Neuronal stem cell (in vitro differentiated cells): Measurements from ENCODE around the gene APOC1.
"Not testable (repeated sequence)": the region's sequence is repeated elsewhere in the genome, so short reads cannot be mapped to it uniquely, and the experiment has no call there.

Experiments used
- DNase-seq: peaks from one replicate; pipeline ENCODE4 v3.0.0-alpha.2; 2013; ENCODE audit warnings: low spot score
- H2AFZ ChIP-seq: one replicate; pipeline ENCODE4 v1.6.1; 2013; ENCODE audit warnings: mild to moderate bottlenecking, low read length, inconsistent platforms
- H2AK5ac ChIP-seq: 2 replicates; pipeline ENCODE4 v1.6.1; 2013; ENCODE audit warnings: low read depth, mild to moderate bottlenecking, inconsistent platforms, low read length, moderate library complexity, mixed read lengths
- H2BK120ac ChIP-seq: 2 replicates; pipeline ENCODE4 v1.6.1; 2013; ENCODE audit warnings: low read depth, mild to moderate bottlenecking, inconsistent platforms, low read length, moderate library complexity, mixed read lengths
- H2BK12ac ChIP-seq: one replicate; pipeline ENCODE4 v1.6.1; 2013; ENCODE audit warnings: low read length, inconsistent platforms
- H2BK15ac ChIP-seq: 2 replicates; pipeline ENCODE4 v1.6.1; 2013; ENCODE audit warnings: mild to moderate bottlenecking, low read length, inconsistent platforms, mixed read lengths
- H2BK5ac ChIP-seq: one replicate; pipeline ENCODE4 v1.6.1; 2013; ENCODE audit warnings: inconsistent platforms, mild to moderate bottlenecking, low read length, moderate library complexity
- H3K14ac ChIP-seq: one replicate; pipeline ENCODE4 v1.6.1; 2013; ENCODE audit warnings: low read length, inconsistent platforms
- H3K18ac ChIP-seq: 2 replicates; pipeline ENCODE4 v1.6.1; 2013; ENCODE audit warnings: low read length, inconsistent platforms
- H3K23ac ChIP-seq: 2 replicates; pipeline ENCODE4 v1.6.1; 2013; ENCODE audit warnings: low read depth, mild to moderate bottlenecking, mixed read lengths, low read length, inconsistent platforms; ENCODE audit not compliant: poor library complexity
- H3K27ac ChIP-seq: replicated peaks from 3 replicates; pipeline ENCODE4 v1.5.1; 2013; ENCODE audit warnings: low read length, inconsistent platforms
- H3K27me3 ChIP-seq, 3 experiments: 2 replicates each; pipeline ENCODE4 v1.6.1; 2013; ENCODE audit warnings: low read length in 3 of 3, mild to moderate bottlenecking in 2 of 3, inconsistent platforms in 1 of 3, low read depth in 1 of 3, mixed read lengths in 1 of 3, moderate library complexity in 1 of 3; ENCODE audit not compliant: control insufficient read depth in 3 of 3, insufficient read depth in 3 of 3
- H3K36me3 ChIP-seq, 2 donors: replicated peaks in 1 of 2; 2 replicates each; pipeline ENCODE4 v1.6.1; 2013; ENCODE audit warnings: low read length in 2 of 2; ENCODE audit not compliant: control insufficient read depth in 2 of 2, insufficient read depth in 2 of 2
- H3K4ac ChIP-seq: 2 replicates; pipeline ENCODE4 v1.6.1; 2013; ENCODE audit warnings: inconsistent platforms, mild to moderate bottlenecking, low read length, moderate library complexity
- H3K4me1 ChIP-seq, 2 donors: 1 replicate in 1 of 2; 2 replicates in 1 of 2; pipeline ENCODE4 v1.6.1; 2013; ENCODE audit warnings: low read length in 2 of 2, low read depth in 1 of 2; ENCODE audit not compliant: control insufficient read depth in 2 of 2, insufficient read depth in 1 of 2
- H3K4me2 ChIP-seq: one replicate; pipeline ENCODE4 v1.6.1; 2013; ENCODE audit warnings: mild to moderate bottlenecking, low read length, inconsistent platforms; ENCODE audit not compliant: insufficient read depth, poor library complexity, severe bottlenecking
- H3K4me3 ChIP-seq, 2 donors: 2 replicates each; pipeline ENCODE4 v1.5.1; 2013; ENCODE audit warnings: low read length in 2 of 2, mild to moderate bottlenecking in 2 of 2, inconsistent platforms in 1 of 2, moderate library complexity in 1 of 2
- H3K79me1 ChIP-seq: one replicate; pipeline ENCODE4 v1.6.1; 2013; ENCODE audit warnings: low read depth, mild to moderate bottlenecking, inconsistent platforms, low read length, moderate library complexity
- H3K9ac ChIP-seq: one replicate; pipeline ENCODE4 v1.6.1; 2013; ENCODE audit warnings: mild to moderate bottlenecking, low read depth, low read length, inconsistent platforms; ENCODE audit not compliant: poor library complexity
- H3K9me3 ChIP-seq, 2 donors: replicated peaks in 1 of 2; 2 replicates each; pipeline versions ENCODE3 to v1.6.1; 2013; ENCODE audit warnings: low read length in 2 of 2, mild to moderate bottlenecking in 2 of 2, inconsistent platforms in 1 of 2, low read depth in 1 of 2, mixed read lengths in 1 of 2, moderate library complexity in 1 of 2; ENCODE audit not compliant: control insufficient read depth in 2 of 2, insufficient read depth in 1 of 2
- H4K8ac ChIP-seq: one replicate; pipeline ENCODE4 v1.6.1; 2013; ENCODE audit warnings: low read depth, mild to moderate bottlenecking, inconsistent platforms, low read length, moderate library complexity
- H4K91ac ChIP-seq: one replicate; pipeline ENCODE4 v1.6.1; 2013; ENCODE audit warnings: low read length, low read depth, mild to moderate bottlenecking, inconsistent platforms; ENCODE audit not compliant: poor library complexity
- WGBS, 2 donors: extraction: QIAGEN DNeasy Blood & Tissue Kit; methylation state at CpG; one replicate each; pipeline ENCODE4 v1.1.7; 2013; ENCODE audit warnings: missing lambda C conversion rate in 2 of 2, mixed read lengths in 1 of 2; ENCODE audit not compliant: insufficient read length in 2 of 2, insufficient replicate concordance in 1 of 2; ENCODE audit errors: extremely low coverage in 2 of 2; 5-methylcytosine and 5-hydroxymethylcytosine counted together

The APOC1 gene

DNA sequence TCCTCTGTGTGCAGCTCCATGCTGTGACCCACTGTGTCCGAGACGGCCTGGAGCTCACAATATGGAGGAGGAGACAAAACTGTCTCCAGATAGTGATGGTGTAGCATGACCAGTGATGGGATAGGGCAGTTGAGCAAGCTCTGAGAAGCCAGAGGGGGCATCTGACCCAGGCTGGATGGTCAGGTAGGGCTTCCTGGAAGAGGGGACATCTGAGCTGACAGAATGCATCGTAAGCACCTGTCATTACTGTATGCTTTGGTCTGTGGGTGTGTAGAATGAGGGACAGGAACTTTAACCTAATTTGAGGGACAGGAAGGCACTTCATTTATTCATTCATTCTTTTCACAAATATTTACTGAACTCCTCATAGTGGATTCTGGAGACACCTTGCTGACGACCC lies 29.8 kb upstream of the APOC1 start:
- WGBS, 2 donors, result no CpG with 5 or more reads among the region's 4 CpGs
- no peaks in the 10 kb centered on the region for H3K9me3 ChIP-seq
- no peak overlapping the region for H4K8ac ChIP-seq
- no peak overlapping the region for H3K14ac ChIP-seq
- H3K4me2 ChIP-seq, result no peak overlapping the region
- no peak overlapping the region for H3K23ac ChIP-seq
- H3K9ac ChIP-seq, result no peak overlapping the region
- no peak overlapping the region for H2BK120ac ChIP-seq
- peaks cover 0 to under 1% of the 10 kb centered on the region in 2 donors for H3K4me1 ChIP-seq
- H3K79me1 ChIP-seq, result peaks cover 3% of the 10 kb centered on the region
- H2BK15ac ChIP-seq, result no peak overlapping the region
- peaks cover 45 to 64% of the 10 kb centered on the region in 2 donors for H3K36me3 ChIP-seq
- H2BK5ac ChIP-seq, result no peak overlapping the region
- no peak for DNase-seq
- H2BK12ac ChIP-seq, result no peak overlapping the region
- no peak overlapping the region for H3K4ac ChIP-seq
- no peak overlapping the region for H3K27ac ChIP-seq
- H3K18ac ChIP-seq, result no peak overlapping the region
- no peak overlapping the region for H4K91ac ChIP-seq
- H2AK5ac ChIP-seq, result no peak overlapping the region
- no peak overlapping the region for H2AFZ ChIP-seq
- no peaks in the 10 kb centered on the region for H3K27me3 ChIP-seq
- H3K4me3 ChIP-seq, result no peak overlapping the region

- Histone ChIP-seq H3K23ac (no peak overlapping the region), H3K4me1 (peaks cover 2 to 3% of the 10 kb centered on the region in 2 donors), H3K9ac (no peak overlapping the region), H2BK120ac (no peak overlapping the region), H3K4me2 (no peak overlapping the region), H2BK15ac (no peak overlapping the region), H4K8ac (no peak overlapping the region), H3K14ac (no peak overlapping the region), H3K79me1 (peaks cover 2% of the 10 kb centered on the region), H3K4ac (no peak overlapping the region), H2AK5ac (no peak overlapping the region), H3K27me3 (no peaks in the 10 kb centered on the region), H2BK5ac (no peak overlapping the region), H3K4me3 (no peak overlapping the region), H3K9me3 (no peaks in the 10 kb centered on the region), H4K91ac (no peak overlapping the region), H3K27ac (no peak overlapping the region), H2AFZ (no peak overlapping the region), H3K18ac (no peak overlapping the region), H2BK12ac (no peak overlapping the region), H3K36me3 (peaks cover 37 to 60% of the 10 kb centered on the region in 2 donors)
- DNase-seq, result no peak
- WGBS, 2 donors, result no CpG with 5 or more reads among the region's 6 CpGs
These were observed 28.3 kb upstream of the APOC1 start for GRCh38 chr19:44886141-44886540.

- no peak overlapping the region for H2BK15ac ChIP-seq
- H4K91ac ChIP-seq, result no peak overlapping the region
- H2BK12ac ChIP-seq, result no peak overlapping the region
- H3K14ac ChIP-seq, result no peak overlapping the region
- H3K4me3 ChIP-seq, result no peak overlapping the region
- DNase-seq, result no peak
- H3K4me2 ChIP-seq, result no peak overlapping the region
- H2AK5ac ChIP-seq, result no peak overlapping the region
- no peak overlapping the region for H2AFZ ChIP-seq
- H2BK5ac ChIP-seq, result no peak overlapping the region
- no peak overlapping the region for H3K18ac ChIP-seq
- no peak overlapping the region for H3K27ac ChIP-seq
- H4K8ac ChIP-seq, result no peak overlapping the region
- H2BK120ac ChIP-seq, result no peak overlapping the region
- no CpG with 5 or more reads among the region's 4 CpGs for WGBS, 2 donors
- no peaks in the 10 kb centered on the region for H3K9me3 ChIP-seq
- H3K79me1 ChIP-seq, result peaks cover 5% of the 10 kb centered on the region
- H3K4ac ChIP-seq, result no peak overlapping the region
- no peak overlapping the region for H3K23ac ChIP-seq
- H3K9ac ChIP-seq, result no peak overlapping the region
- H3K4me1 ChIP-seq, result peaks cover 11 to 12% of the 10 kb centered on the region in 2 donors
- H3K36me3 ChIP-seq, result peaks cover 35 to 61% of the 10 kb centered on the region in 2 donors
- H3K27me3 ChIP-seq, result no peaks in the 10 kb centered on the region
These were observed 26.8 kb upstream of the APOC1 start for GRCh38 chr19:44887648-44888047.

- DNase-seq, result not testable (repeated sequence)
- H3K4me1 ChIP-seq, result peaks cover 11 to 12% of the 10 kb centered on the region in 2 donors
- WGBS, 2 donors, result no CpG with 5 or more reads among the region's 5 CpGs
These were observed 26.1 kb upstream of the APOC1 start for GRCh38 chr19:44888335-44888734.

More at GRCh38 chr19:44888335-44888734, 26.1 kb upstream of the APOC1 start:
- H3K23ac ChIP-seq, H3K4me2 ChIP-seq, H3K9me3 ChIP-seq, H2BK15ac ChIP-seq, H3K27ac ChIP-seq, H3K27me3 ChIP-seq, H3K4me3 ChIP-seq, H3K79me1 ChIP-seq, H2AFZ ChIP-seq, H3K18ac ChIP-seq, H3K14ac ChIP-seq, H2AK5ac ChIP-seq, H4K91ac ChIP-seq, H3K9ac ChIP-seq, H4K8ac ChIP-seq, H2BK120ac ChIP-seq, H3K4ac ChIP-seq, H2BK12ac ChIP-seq, H2BK5ac ChIP-seq: not testable (repeated sequence)
- peaks cover 42 to 64% of the 10 kb centered on the region in 2 donors for H3K36me3 ChIP-seq
